GM18526 (cell line): ENCODE measurements around the gene CCN6.

ENCODE experiments used
- POLR2A ChIP-seq: IDR thresholded peaks from 3 replicates; pipeline ENCODE4 v1.6.1; 2011; ENCODE audit not compliant: insufficient read length; ENCODE audit errors: extremely low read depth

The CCN6 gene

GRCh38 chr6:112065426-112065986 is 11.6 kb downstream of the CCN6 start:
- TF ChIP-seq POLR2A, result no peak

GRCh38 chr6:112066606-112067005 is 12.7 kb downstream of the CCN6 start:
- no peak for TF ChIP-seq POLR2A

DNA sequence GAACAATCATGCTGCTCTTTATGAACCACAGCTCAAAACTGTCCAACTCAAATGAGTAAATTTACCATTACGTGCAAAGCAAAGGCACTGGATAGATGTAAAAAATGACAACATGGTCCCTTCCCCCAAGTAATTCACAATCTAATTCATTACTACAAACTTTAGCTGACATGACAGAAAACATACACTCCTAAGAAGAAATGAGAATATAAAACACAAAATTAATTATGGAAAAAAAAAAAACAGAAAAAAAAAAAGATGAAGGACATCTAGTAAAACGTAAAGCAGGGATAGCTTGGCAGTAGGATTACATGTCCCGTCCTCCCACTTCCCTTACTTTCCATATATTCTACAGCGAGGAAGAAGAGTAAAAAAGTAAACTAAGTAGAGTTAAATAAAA is 27.7 kb downstream of the CCN6 start:
- no peak for TF ChIP-seq POLR2A

DNA sequence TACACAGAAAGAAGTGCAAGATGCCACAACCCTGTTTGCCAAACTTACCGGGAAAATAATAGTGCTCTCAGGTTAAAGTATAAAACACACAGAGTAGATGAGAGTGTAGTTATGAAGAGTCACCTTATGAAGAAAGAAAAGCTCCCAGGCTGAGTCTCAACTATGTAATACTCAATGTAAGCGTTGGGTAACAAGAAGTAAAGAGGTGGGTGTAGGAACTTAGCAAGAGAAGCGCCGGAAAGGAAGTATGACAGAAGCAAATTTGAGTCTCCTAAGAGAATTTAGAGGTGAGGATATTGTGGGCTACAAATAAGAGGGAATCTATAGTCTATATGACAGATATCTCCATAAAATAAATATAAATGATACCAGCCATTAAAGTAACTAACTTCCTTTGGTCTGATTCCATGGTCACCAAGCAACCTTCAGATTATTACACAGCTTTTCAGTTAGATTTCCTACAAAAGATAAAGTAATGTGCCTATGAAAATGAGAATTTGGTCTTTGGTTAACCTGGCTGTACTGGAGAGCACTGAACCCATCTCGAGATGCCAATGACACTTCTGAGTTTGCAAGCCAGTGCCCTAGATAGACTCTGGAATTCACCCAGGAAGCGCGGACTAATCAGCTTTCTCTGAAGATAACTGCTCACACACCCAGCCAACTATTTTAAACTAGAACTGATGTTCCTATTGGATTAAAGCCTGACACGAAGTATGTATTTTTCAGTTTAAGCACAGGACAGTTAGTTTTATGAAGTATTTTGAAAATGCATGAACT is 31.6 kb downstream of the CCN6 start:
- no peak for TF ChIP-seq POLR2A

- no peak for TF ChIP-seq POLR2A
Observed at GRCh38 chr6:112086744-112087135, 32.8 kb downstream of the CCN6 start.

DNA sequence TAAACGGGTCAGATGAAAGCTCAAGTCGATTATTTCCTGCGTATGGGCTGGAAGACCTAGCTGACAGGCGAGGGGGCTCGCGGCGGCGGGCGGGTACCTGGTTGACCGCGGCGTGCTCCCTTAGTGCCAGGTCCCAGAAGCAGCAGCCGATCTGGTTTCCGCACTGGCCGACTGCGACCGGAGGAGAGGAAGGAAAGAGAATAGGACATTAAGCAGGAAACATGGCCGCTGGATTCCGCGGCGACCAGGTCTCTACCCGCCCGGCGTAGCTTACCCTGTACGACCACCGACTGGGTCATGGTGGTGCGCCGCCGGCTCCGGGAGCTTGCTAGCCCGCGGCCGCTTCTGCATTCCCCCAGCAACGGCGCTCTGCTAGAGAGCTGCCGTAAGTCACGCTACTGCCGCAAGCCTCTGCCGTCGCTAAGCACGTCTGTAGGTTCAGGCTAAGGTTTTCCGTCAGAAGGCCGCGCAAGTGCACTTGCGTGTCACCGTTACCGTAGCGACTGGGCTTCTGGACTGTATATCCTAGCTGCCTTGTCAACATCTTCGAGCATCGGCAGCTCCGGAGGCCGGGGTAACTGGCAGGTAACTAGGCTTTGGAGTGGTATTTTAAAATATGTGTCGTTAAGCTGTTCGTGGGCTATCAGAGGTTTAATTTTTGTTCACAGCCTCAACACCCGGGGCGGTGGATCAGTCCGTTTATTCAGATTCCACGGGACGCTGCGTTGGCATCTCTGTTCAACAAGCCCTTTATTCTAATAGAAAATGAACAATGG is 33.4 kb downstream of the CCN6 start, which contains the start of the genes FAM229B and TUBE1:
Gene FAM229B (plus strand): TSS at position 456 of the 776 bp plus-strand sequence. CDS start 11,693 bp downstream, outside the sequence.
Gene TUBE1 (minus strand): TSS at position 347 of the 776 bp plus-strand sequence. CDS start 48 bp downstream, at position 299.
- peak; percentile 74 for TF ChIP-seq POLR2A

DNA sequence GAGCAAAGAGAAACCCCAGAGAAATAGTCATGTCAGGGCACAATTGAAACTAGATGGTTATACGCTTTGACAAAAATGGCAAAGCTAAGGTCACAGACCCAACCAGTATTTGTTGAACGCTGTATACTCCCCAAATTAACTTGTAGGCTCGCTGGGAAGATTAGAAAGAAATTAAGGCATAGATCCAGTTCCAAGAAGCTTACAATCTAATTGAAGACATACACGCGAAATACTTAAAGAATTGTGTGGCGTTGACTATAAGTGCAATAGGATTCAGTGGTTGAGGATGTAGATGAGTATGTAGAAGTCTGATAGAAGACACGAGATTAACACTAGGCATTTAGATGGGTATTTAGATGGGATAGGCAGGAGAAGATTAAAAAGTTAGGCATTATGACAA is 34.0 kb downstream of the CCN6 start:
- no peak for TF ChIP-seq POLR2A

DNA sequence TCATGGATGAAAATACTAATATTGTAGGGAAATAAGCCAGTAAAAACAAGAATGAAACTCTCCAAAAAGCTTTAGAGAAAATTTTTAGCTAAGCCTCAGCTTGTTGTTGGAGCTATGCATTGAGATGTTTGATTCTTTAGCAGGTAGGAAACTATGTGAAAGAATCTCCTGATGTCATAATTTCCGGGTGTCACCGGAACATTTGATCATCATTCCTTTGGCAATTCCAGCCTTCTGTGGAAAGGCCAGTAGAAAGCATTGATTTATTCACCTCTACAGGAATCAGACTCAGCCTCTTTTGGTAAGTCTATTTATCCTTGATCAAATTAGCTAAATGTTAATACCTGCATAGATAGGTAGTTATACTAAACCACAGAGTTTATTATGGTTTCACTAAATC is 43.0 kb downstream of the CCN6 start:
- no peak for TF ChIP-seq POLR2A

DNA sequence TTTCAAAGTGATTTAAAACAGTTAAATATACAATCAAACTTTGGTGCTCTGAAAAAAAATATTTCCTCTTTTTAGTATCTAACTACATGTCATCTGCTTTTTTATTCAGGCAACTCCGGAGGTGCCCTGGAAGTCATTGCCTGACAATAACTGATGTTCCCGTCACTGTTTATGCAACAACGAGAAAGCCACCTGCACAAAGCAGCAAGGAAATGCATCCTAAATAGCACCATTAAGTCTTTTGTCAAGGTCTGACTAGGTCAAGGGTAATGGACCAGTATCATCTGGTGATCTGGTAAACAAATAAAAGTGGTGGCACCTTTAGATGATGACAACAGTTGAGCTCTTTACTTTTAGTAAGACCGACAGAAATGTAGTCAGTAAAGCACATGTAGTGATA is 46.7 kb downstream of the CCN6 start:
- TF ChIP-seq POLR2A, result no peak

GRCh38 chr6:112106562-112106961 is 52.7 kb downstream of the CCN6 start:
- TF ChIP-seq POLR2A, result no peak

DNA sequence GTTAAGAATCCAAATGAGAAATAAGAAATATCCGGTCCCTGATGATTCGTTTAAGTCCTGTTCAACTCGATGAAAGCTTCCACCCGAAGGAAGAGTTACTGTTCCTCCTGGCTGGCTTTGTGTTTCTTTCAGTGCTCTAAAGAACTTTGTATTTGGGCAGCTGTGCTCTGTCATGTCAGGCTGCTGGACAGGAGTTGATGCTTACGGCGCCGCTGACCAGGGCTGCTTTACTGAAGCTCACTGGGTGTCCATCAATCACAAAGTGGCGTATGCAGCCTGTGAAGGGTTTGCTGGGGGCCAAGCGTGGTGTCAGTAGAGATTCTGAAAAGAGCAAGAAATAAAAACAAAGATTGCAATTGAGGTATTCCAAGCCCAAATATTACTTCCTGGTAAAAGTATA is 55.4 kb downstream of the CCN6 start:
- TF ChIP-seq POLR2A, result no peak

DNA sequence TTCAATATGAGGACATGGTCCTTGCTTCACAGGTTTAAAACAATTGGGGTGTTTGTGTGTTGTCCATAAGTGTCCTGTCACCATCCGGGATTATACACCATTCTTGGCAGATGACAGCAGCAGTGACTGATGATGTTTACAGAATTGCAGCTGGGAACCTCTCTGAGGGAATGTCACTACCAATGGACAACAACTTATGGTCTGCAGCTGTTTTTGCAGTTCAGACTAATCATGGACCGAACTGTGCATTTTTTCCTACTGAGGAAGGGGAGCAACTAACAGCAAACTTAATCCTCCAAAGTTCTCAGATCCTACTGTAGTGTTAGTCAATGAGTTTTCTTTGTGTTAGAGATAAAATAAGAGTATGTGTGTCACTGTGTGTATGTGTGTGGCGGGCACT is 59.5 kb downstream of the CCN6 start:
- TF ChIP-seq POLR2A, result no peak

GRCh38 chr6:112113918-112114317 is 60.0 kb downstream of the CCN6 start:
- TF ChIP-seq POLR2A, result no peak

GRCh38 chr6:112114577-112115223 is 60.8 kb downstream of the CCN6 start:
- no peak for TF ChIP-seq POLR2A

- no peak for TF ChIP-seq POLR2A
Observed at GRCh38 chr6:112116221-112116620, 62.3 kb downstream of the CCN6 start.
